Measurements from ENCODE around the gene ELP4.

GRCh38 chr11:31813391-31814175, 304.0 kb downstream of the ELP4 start:
- TF ChIP-seq POLR2AphosphoS5 (IDR thresholded peaks at IDR 0.05; ENCODE audit: borderline replicate concordance, low read depth, low read length) (no peak), EZH2 (IDR thresholded peaks at IDR 0.05) (no peak), FOXP2 (optimal IDR thresholded peaks at IDR 0.05; ENCODE audit: control extremely low read depth, extremely low read length, insufficient read depth) (no peak)
